ENCODE measurements around the gene HORMAD2.

DNA sequence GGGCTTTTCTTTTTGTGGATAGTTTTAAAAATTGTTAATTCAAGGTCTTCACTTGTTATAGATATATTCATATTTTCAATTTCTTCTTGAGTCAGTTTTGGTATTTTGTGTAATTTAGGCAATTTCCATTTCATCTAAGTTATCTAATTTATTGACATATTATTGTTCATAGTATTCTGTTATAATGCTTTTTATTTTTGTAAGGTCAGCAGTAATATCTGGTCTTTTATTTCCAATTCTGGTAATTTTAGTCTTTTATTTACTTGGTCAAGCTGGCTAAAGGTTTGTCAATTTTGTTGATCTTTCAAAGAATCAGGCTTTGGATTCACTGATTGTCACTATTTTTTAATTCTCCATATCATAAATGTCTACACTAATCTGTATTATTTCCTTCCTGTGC, 60.1 kb downstream of the HORMAD2 start:
- TF ChIP-seq, protein P1, sequence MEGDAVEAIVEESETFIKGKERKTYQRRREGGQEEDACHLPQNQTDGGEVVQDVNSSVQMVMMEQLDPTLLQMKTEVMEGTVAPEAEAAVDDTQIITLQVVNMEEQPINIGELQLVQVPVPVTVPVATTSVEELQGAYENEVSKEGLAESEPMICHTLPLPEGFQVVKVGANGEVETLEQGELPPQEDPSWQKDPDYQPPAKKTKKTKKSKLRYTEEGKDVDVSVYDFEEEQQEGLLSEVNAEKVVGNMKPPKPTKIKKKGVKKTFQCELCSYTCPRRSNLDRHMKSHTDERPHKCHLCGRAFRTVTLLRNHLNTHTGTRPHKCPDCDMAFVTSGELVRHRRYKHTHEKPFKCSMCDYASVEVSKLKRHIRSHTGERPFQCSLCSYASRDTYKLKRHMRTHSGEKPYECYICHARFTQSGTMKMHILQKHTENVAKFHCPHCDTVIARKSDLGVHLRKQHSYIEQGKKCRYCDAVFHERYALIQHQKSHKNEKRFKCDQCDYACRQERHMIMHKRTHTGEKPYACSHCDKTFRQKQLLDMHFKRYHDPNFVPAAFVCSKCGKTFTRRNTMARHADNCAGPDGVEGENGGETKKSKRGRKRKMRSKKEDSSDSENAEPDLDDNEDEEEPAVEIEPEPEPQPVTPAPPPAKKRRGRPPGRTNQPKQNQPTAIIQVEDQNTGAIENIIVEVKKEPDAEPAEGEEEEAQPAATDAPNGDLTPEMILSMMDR (IDR thresholded peaks at IDR 0.05), result no peak
- TF ChIP-seq POLR2AphosphoS5 (IDR thresholded peaks at IDR 0.05), result no peak
- TF ChIP-seq POLR2A (IDR thresholded peaks at IDR 0.05; ENCODE audit: low read depth), result no peak
